ENCODE data around the gene BIRC6.

The BIRC6 gene

GRCh38 chr2:32424739-32425138 lies 67.9 kb downstream of the BIRC6 start:
- no peak for TF ChIP-seq TAF1 (IDR thresholded peaks at IDR 0.05; ENCODE audit: borderline replicate concordance, low read depth, low read length)
- FAIRE-seq (no peak), DNase-seq (ENCODE audit: insufficient read length) (no peak)

GRCh38 chr2:32425719-32426141 lies 68.9 kb downstream of the BIRC6 start:
- FAIRE-seq (no peak), DNase-seq (ENCODE audit: insufficient read length) (no peak)
- TF ChIP-seq POLR2A (IDR thresholded peaks at IDR 0.05; ENCODE audit: low read depth, low read length): no peak
- TF ChIP-seq TAF1 (IDR thresholded peaks at IDR 0.05; ENCODE audit: borderline replicate concordance, low read depth, low read length): no peak
- no peak for TF ChIP-seq POLR2AphosphoS5 (IDR thresholded peaks at IDR 0.05; ENCODE audit: low read depth, low read length)

GRCh38 chr2:32427672-32428610 lies 71.1 kb downstream of the BIRC6 start:
- FAIRE-seq (no peak), DNase-seq (ENCODE audit: insufficient read length) (no peak)
- TF ChIP-seq TAF1 (IDR thresholded peaks at IDR 0.05; ENCODE audit: borderline replicate concordance, low read depth, low read length) (no peak), POLR2AphosphoS5 (IDR thresholded peaks at IDR 0.05; ENCODE audit: low read depth, low read length) (no peak), POLR2A (IDR thresholded peaks at IDR 0.05; ENCODE audit: low read depth, low read length) (no peak)

GRCh38 chr2:32430804-32431203 lies 74.0 kb downstream of the BIRC6 start:
- DNase-seq (ENCODE audit: insufficient read length): no peak
- TF ChIP-seq POLR2AphosphoS5 (IDR thresholded peaks at IDR 0.05; ENCODE audit: low read depth, low read length): no peak
- no peak for FAIRE-seq

- no peak for DNase-seq (ENCODE audit: insufficient read length)
- TF ChIP-seq POLR2AphosphoS5 (IDR thresholded peaks at IDR 0.05; ENCODE audit: low read depth, low read length) (no peak), POLR2A (IDR thresholded peaks at IDR 0.05; ENCODE audit: low read depth, low read length) (no peak), TAF1 (IDR thresholded peaks at IDR 0.05; ENCODE audit: borderline replicate concordance, low read depth, low read length) (no peak)
- FAIRE-seq: no peak
Measured at GRCh38 chr2:32436150-32436549, 79.3 kb downstream of the BIRC6 start.

- TF ChIP-seq POLR2AphosphoS5 (IDR thresholded peaks at IDR 0.05; ENCODE audit: low read depth, low read length) (no peak), POLR2A (IDR thresholded peaks at IDR 0.05; ENCODE audit: low read depth, low read length) (no peak), TAF1 (IDR thresholded peaks at IDR 0.05; ENCODE audit: borderline replicate concordance, low read depth, low read length) (no peak)
- FAIRE-seq: no peak
- no peak for DNase-seq (ENCODE audit: insufficient read length)
Measured at GRCh38 chr2:32442020-32442467, 85.2 kb downstream of the BIRC6 start.

- FAIRE-seq (no peak), DNase-seq (ENCODE audit: insufficient read length) (no peak)
- no peak for TF ChIP-seq POLR2AphosphoS5 (IDR thresholded peaks at IDR 0.05; ENCODE audit: low read depth, low read length)
- TF ChIP-seq POLR2A (IDR thresholded peaks at IDR 0.05; ENCODE audit: low read depth, low read length): no peak
- TF ChIP-seq TAF1 (IDR thresholded peaks at IDR 0.05; ENCODE audit: borderline replicate concordance, low read depth, low read length): no peak
Measured at GRCh38 chr2:32446369-32446768, 89.5 kb downstream of the BIRC6 start.

GRCh38 chr2:32450851-32451250 lies 94.0 kb downstream of the BIRC6 start:
- DNase-seq (ENCODE audit: insufficient read length) (no peak), FAIRE-seq (no peak)
- TF ChIP-seq TAF1 (IDR thresholded peaks at IDR 0.05; ENCODE audit: borderline replicate concordance, low read depth, low read length): no peak
- no peak for TF ChIP-seq POLR2A (IDR thresholded peaks at IDR 0.05; ENCODE audit: low read depth, low read length)
- TF ChIP-seq POLR2AphosphoS5 (IDR thresholded peaks at IDR 0.05; ENCODE audit: low read depth, low read length): no peak

GRCh38 chr2:32452338-32453064 lies 95.7 kb downstream of the BIRC6 start:
- DNase-seq (ENCODE audit: insufficient read length) (no peak), FAIRE-seq (no peak)
- TF ChIP-seq POLR2AphosphoS5 (IDR thresholded peaks at IDR 0.05; ENCODE audit: low read depth, low read length): no peak
- TF ChIP-seq POLR2A (IDR thresholded peaks at IDR 0.05; ENCODE audit: low read depth, low read length): no peak
- no peak for TF ChIP-seq TAF1 (IDR thresholded peaks at IDR 0.05; ENCODE audit: borderline replicate concordance, low read depth, low read length)

- FAIRE-seq (no peak), DNase-seq (ENCODE audit: insufficient read length) (no peak)
- TF ChIP-seq POLR2AphosphoS5 (IDR thresholded peaks at IDR 0.05; ENCODE audit: low read depth, low read length): no peak
- TF ChIP-seq TAF1 (IDR thresholded peaks at IDR 0.05; ENCODE audit: borderline replicate concordance, low read depth, low read length): no peak
- TF ChIP-seq POLR2A (IDR thresholded peaks at IDR 0.05; ENCODE audit: low read depth, low read length): no peak
Measured at GRCh38 chr2:32453242-32454062, 96.6 kb downstream of the BIRC6 start.

- TF ChIP-seq TAF1 (IDR thresholded peaks at IDR 0.05; ENCODE audit: borderline replicate concordance, low read depth, low read length) (no peak), POLR2A (IDR thresholded peaks at IDR 0.05; ENCODE audit: low read depth, low read length) (no peak), POLR2AphosphoS5 (IDR thresholded peaks at IDR 0.05; ENCODE audit: low read depth, low read length) (no peak)
- FAIRE-seq (no peak), DNase-seq (ENCODE audit: insufficient read length) (no peak)
Measured at GRCh38 chr2:32455816-32456215, 99.0 kb downstream of the BIRC6 start.
